HCT116 (cell line): ENCODE measurements around the gene ZFP36L2. TPM values are rescaled to one million over a fixed set of nuclear protein-coding genes. Genes with fewer than 3 reads are reported as not detected.

Source experiments
- ATAC-seq: fragments of 200-7000 bp; cut with Tn5 transposase; 2 replicates; pipeline ENCODE4 v1.9.1; 2020; ENCODE audit warnings: mild to moderate bottlenecking, moderate library complexity
- BruUV-seq: library from RNA; stranded (reverse); fragments of 400-500 nt; replicated peaks from 2 replicates; lab custom pipeline; 2021; lab: Mats Ljungman, UMichigan
- CTCF ChIA-PET: fragments of 300-600 bp; sonication (Branson Sonifier 250); formaldehyde crosslinking; loops from one replicate; lab custom pipeline; 2021; ENCODE audit warnings: antibody characterized with exemption; lab: Charles Lee
- POLR2A ChIA-PET: fragments of 300-600, 350-600 bp; sonication (Branson Sonifier 250); formaldehyde crosslinking; loops from one replicate; lab custom pipeline; 2021; ENCODE audit warnings: antibody characterized with exemption; lab: Charles Lee
- RAD21 ChIA-PET, 2 experiments: fragments of 300-600 bp; sonication (Branson Sonifier 250); formaldehyde crosslinking; loops; one replicate each; lab custom pipeline; 2023; ENCODE audit warnings: low total read pairs in 2 of 2; ENCODE audit not compliant: uncharacterized antibody in 2 of 2, unreplicated experiment in 2 of 2, low non-redundant PET in 1 of 2; lab: Charles Lee
- DNase-seq: peaks from one replicate; pipeline ENCODE4 v3.0.0-alpha.2; 2010; ENCODE audit warnings: low read depth, low spot score
- H2AFZ ChIP-seq: fragments of 200-600 bp; shearing (Covaris generic), sonication (generic); 2 replicates; pipeline ENCODE4 v1.6.1; 2017; ENCODE audit warnings: low read depth, mixed run types, mixed read lengths, antibody characterized with exemption, low read length; ENCODE audit not compliant: poor library complexity, severe bottlenecking
- H3K27ac ChIP-seq: 2 replicates; pipeline ENCODE4 v1.5.1; 2012; ENCODE audit warnings: low read depth, low read length
- H3K27me3 ChIP-seq: fragments of 200-600 bp; sonication (generic); 2 replicates; pipeline ENCODE4 v1.6.1; 2016; ENCODE audit warnings: mixed run types, low read length, mixed read lengths; ENCODE audit not compliant: insufficient read depth
- H3K36me3 ChIP-seq, 2 experiments: fragments of 200-500 bp in 1 of 2; fragments of 200-600 bp in 1 of 2; sonication (Bioruptor generic) in 1 of 2; sonication (generic) in 1 of 2; 2 replicates each; pipeline versions ENCODE4 v1.5.1 to v1.6.1; 2014 to 2016; ENCODE audit warnings: low read length in 2 of 2, inconsistent platforms in 1 of 2, mixed read lengths in 1 of 2, mixed run types in 1 of 2; ENCODE audit not compliant: insufficient read depth in 2 of 2, control insufficient read depth in 1 of 2
- H3K4me1 ChIP-seq, 2 experiments: fragments of 200-600 bp in 1 of 2; sonication (generic) in 1 of 2; 2 replicates each; pipeline versions ENCODE4 v1.5.1 to v1.6.1; 2012 to 2017; ENCODE audit warnings: low read length in 2 of 2, inconsistent platforms in 1 of 2, mild to moderate bottlenecking in 1 of 2, mixed read lengths in 1 of 2, mixed run types in 1 of 2, moderate library complexity in 1 of 2; ENCODE audit not compliant: insufficient read depth in 2 of 2, control insufficient read depth in 1 of 2
- H3K4me2 ChIP-seq: fragments of 200-600 bp; sonication (generic); 2 replicates; pipeline ENCODE4 v1.6.1; 2017; ENCODE audit warnings: mixed run types, low read length, mixed read lengths
- H3K4me3 ChIP-seq, 2 experiments: fragments of 200-600 bp in 1 of 2; sonication (generic) in 1 of 2; replicated peaks in 1 of 2; 2 replicates each; pipeline ENCODE4 v1.5.1; 2011 to 2016; ENCODE audit warnings: low read length in 2 of 2, control low read depth in 1 of 2, low read depth in 1 of 2, mild to moderate bottlenecking in 1 of 2, mixed read lengths in 1 of 2, mixed run types in 1 of 2
- H3K79me2 ChIP-seq: fragments of 200-600 bp; sonication (generic); 2 replicates; pipeline ENCODE4 v1.6.1; 2017; ENCODE audit warnings: mild to moderate bottlenecking, mixed run types, low read length, moderate library complexity, mixed read lengths; ENCODE audit not compliant: insufficient read depth
- H3K9ac ChIP-seq: fragments of 200-600 bp; sonication (generic); 2 replicates; pipeline ENCODE4 v1.6.1; 2016; ENCODE audit warnings: low read length, mixed read lengths
- H3K9me2 ChIP-seq: fragments of 200-600 bp; sonication (generic), shearing (Covaris generic); 2 replicates; pipeline ENCODE4 v1.6.1; 2017; ENCODE audit warnings: mixed run types, mild to moderate bottlenecking, moderate library complexity; ENCODE audit not compliant: insufficient read depth
- H3K9me3 ChIP-seq, 2 experiments: fragments of 200-500 bp in 1 of 2; fragments of 200-600 bp in 1 of 2; sonication (Bioruptor generic) in 1 of 2; sonication (generic) in 1 of 2; 2 replicates each; pipeline ENCODE4 v1.6.1; 2014 to 2017; ENCODE audit warnings: low read length in 2 of 2, mixed read lengths in 2 of 2, inconsistent platforms in 1 of 2, low read depth in 1 of 2, mild to moderate bottlenecking in 1 of 2, mixed run types in 1 of 2, moderate library complexity in 1 of 2; ENCODE audit not compliant: control insufficient read depth in 1 of 2, insufficient read depth in 1 of 2
- H4K20me1 ChIP-seq: fragments of 200-600 bp; sonication (generic), shearing (Covaris generic); 2 replicates; pipeline ENCODE4 v1.6.1; 2017; ENCODE audit warnings: mixed run types, mild to moderate bottlenecking, moderate library complexity; ENCODE audit not compliant: insufficient read depth
- CEBPB ChIP-seq: IDR thresholded peaks from 2 replicates; pipeline ENCODE4 v1.6.1; 2012; ENCODE audit warnings: low read depth
- CTCF ChIP-seq, 3 experiments: fragments of 200-600 bp in 1 of 3; sonication (generic) in 1 of 3; IDR thresholded peaks in 2 of 3; conservative IDR thresholded peaks in 1 of 3; 2 replicates each; pipeline ENCODE4 v1.5.1; 2012 to 2017; ENCODE audit warnings: low read depth in 2 of 3, low read length in 2 of 3, antibody characterized with exemption in 1 of 3, borderline replicate concordance in 1 of 3, control low read depth in 1 of 3, mild to moderate bottlenecking in 1 of 3, mixed read lengths in 1 of 3, mixed run types in 1 of 3, moderate library complexity in 1 of 3; ENCODE audit not compliant: insufficient read depth in 1 of 3
- FOSL1 ChIP-seq: IDR thresholded peaks from 2 replicates; pipeline ENCODE4 v1.6.1; 2012; ENCODE audit warnings: low read depth
- MAX ChIP-seq: IDR thresholded peaks from 2 replicates; pipeline ENCODE4 v1.6.1; 2012
- SIN3A ChIP-seq: IDR thresholded peaks from 2 replicates; pipeline ENCODE4 v1.6.1; 2012; ENCODE audit warnings: low read depth
- TCF7L2 ChIP-seq: IDR thresholded peaks from 2 replicates; pipeline ENCODE4 v1.7.0; 2011; ENCODE audit warnings: borderline replicate concordance, inconsistent platforms; ENCODE audit not compliant: insufficient read depth, insufficient read length; ENCODE audit errors: extremely low read depth
- YY1 ChIP-seq: IDR thresholded peaks from 2 replicates; pipeline ENCODE4 v1.6.1; 2011; ENCODE audit warnings: low read length, low read depth, moderate library complexity, mild to moderate bottlenecking; ENCODE audit not compliant: insufficient replicate concordance; ENCODE audit errors: extremely low read depth
- ZNF274 ChIP-seq: fragments of 200-500 bp; sonication (Bioruptor generic); IDR thresholded peaks from 2 replicates; pipeline ENCODE4 v1.6.1; 2014; ENCODE audit warnings: mild to moderate bottlenecking, low read depth, low read length, inconsistent platforms
- intact Hi-C: fragments of 100-400 bp; cut with micrococcal nuclease; formaldehyde crosslinking; loops from 2 replicates; pipeline ENCODE4 v1.10.0; 2022
- total RNA-seq: library from RNA; stranded (reverse); gene quantifications from one replicate; pipeline ENCODE4 v1.2.1, GENCODE V29; 2021; ENCODE audit not compliant: unreplicated experiment
- TF ChIP-seq, protein P1 (sequence below): IDR thresholded peaks from 2 replicates; pipeline ENCODE4 v1.6.1; 2011; ENCODE audit warnings: mild to moderate bottlenecking, low read length, moderate library complexity; ENCODE audit not compliant: insufficient replicate concordance; ENCODE audit errors: extremely low read depth

Gene ZFP36L2
- total RNA-seq, 1 experiment from 2014 or later, result 30.3 TPM

DNA sequence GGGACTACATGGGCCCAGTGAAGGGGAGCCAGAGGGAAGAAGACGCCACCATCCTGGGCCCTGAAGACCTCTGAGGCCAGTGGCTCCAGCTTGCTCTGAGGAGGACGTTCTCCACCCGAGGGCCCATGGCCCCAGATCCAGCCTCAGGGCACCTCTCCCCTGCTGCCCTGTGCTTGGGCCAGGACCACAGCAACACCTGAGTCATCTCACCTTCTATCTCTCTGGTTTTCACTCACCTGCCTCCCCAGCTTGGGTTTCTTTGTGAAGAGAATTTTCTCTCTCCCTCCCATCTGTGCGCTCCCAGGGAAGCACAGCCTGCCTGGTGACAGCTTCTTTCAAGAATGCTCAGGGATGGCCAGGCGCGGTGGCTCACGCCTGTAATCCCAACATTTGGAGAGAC lies 19.8 kb downstream of the ZFP36L2 start:
- ChIA-PET CTCF (no interaction called here), POLR2A (no interaction called here), RAD21 (no interaction called here)
- Histone ChIP-seq H3K9ac (no peak overlapping the region), H3K4me3 (no peak overlapping the region), H3K36me3 (no peaks in the 10 kb centered on the region), H3K79me2 (no peaks in the 10 kb centered on the region), H3K9me3 (no peaks in the 10 kb centered on the region), H3K4me2 (no peak overlapping the region), H3K4me1 (peaks cover 4 to 24% of the 10 kb centered on the region in 2 experiments; a peak in 3 of 4 replicates), H2AFZ (no peak overlapping the region), H3K27ac (no peak overlapping the region), H4K20me1 (no peaks in the 10 kb centered on the region), H3K9me2 (no peaks in the 10 kb centered on the region), H3K27me3 (no peaks in the 10 kb centered on the region)
- intact Hi-C loops, result no loop called here
- DNase-seq (no peak), ATAC-seq (no peak)
- TF ChIP-seq YY1 (no peak), SIN3A (no peak), MAX (no peak), FOSL1 (no peak), ZNF274 (no peak), CTCF (IDR thresholded peaks at IDR 0.05 in 2 of 3, conservative IDR thresholded peaks at IDR 0.05 in 1 of 3; ENCODE audit: borderline replicate concordance in 1 of 3, insufficient read depth in 1 of 3, low read depth in 2 of 3, low read length in 2 of 3) (no peak), TCF7L2 (no peak), CEBPB (no peak)
- TF ChIP-seq, protein P1, sequence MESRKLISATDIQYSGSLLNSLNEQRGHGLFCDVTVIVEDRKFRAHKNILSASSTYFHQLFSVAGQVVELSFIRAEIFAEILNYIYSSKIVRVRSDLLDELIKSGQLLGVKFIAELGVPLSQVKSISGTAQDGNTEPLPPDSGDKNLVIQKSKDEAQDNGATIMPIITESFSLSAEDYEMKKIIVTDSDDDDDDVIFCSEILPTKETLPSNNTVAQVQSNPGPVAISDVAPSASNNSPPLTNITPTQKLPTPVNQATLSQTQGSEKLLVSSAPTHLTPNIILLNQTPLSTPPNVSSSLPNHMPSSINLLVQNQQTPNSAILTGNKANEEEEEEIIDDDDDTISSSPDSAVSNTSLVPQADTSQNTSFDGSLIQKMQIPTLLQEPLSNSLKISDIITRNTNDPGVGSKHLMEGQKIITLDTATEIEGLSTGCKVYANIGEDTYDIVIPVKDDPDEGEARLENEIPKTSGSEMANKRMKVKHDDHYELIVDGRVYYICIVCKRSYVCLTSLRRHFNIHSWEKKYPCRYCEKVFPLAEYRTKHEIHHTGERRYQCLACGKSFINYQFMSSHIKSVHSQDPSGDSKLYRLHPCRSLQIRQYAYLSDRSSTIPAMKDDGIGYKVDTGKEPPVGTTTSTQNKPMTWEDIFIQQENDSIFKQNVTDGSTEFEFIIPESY, result no peak
- no TSS peak for BruUV-seq
